ENCODE results near the gene IGSF3. TPM values are rescaled to one million over a fixed set of nuclear protein-coding genes. Genes with fewer than 3 reads are reported as not detected.

Gene IGSF3
- total RNA-seq, 2 donors from 2014 or later, result 23.2 to 30.4 TPM

GRCh38 chr1:116546354-116546977 is 121.1 kb downstream of the IGSF3 start:
- Histone ChIP-seq H3K4me1 (replicated peaks) (no peaks in the 10 kb centered on the region), H3K36me3 (no peaks in the 10 kb centered on the region), H3K9me3 (no peaks in the 10 kb centered on the region), H3K27ac (no peak overlapping the region), H3K4me3 (no peak overlapping the region), H3K27me3 (replicated peaks; ENCODE audit: insufficient read depth) (no peaks in the 10 kb centered on the region)
- DNase-seq (ENCODE audit: low spot score), result no peak
- 88% methylated on average over 4 of the region's 4 CpGs for WGBS
- TF ChIP-seq, protein P1, sequence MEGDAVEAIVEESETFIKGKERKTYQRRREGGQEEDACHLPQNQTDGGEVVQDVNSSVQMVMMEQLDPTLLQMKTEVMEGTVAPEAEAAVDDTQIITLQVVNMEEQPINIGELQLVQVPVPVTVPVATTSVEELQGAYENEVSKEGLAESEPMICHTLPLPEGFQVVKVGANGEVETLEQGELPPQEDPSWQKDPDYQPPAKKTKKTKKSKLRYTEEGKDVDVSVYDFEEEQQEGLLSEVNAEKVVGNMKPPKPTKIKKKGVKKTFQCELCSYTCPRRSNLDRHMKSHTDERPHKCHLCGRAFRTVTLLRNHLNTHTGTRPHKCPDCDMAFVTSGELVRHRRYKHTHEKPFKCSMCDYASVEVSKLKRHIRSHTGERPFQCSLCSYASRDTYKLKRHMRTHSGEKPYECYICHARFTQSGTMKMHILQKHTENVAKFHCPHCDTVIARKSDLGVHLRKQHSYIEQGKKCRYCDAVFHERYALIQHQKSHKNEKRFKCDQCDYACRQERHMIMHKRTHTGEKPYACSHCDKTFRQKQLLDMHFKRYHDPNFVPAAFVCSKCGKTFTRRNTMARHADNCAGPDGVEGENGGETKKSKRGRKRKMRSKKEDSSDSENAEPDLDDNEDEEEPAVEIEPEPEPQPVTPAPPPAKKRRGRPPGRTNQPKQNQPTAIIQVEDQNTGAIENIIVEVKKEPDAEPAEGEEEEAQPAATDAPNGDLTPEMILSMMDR (IDR thresholded peaks at IDR 0.05), result no peak
- TF ChIP-seq POLR2A (IDR thresholded peaks at IDR 0.05) (no peak), POLR2AphosphoS5 (IDR thresholded peaks at IDR 0.05) (no peak)
- intact Hi-C loops (cut with DNase I), result no loop called here

DNA sequence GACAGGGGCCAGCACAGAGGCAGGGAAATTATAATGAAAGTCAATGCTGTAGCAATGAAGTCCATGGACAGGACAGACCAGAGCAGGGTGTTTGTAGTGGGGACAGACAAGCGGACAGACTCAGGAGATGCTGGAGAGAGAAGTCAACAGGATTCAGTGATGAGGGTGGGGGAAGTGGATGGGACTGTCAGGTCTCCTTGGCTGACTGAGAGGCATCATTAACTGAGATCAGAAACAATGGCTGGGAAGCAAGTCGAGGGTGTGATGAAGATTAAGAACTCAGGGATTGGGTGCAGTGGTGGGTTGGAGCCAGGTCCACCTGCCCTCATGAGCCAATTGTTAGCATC is 122.2 kb downstream of the IGSF3 start:
- no peaks in the 10 kb centered on the region for H3K36me3 ChIP-seq
- no peak overlapping the region for H3K4me3 ChIP-seq
- H3K27ac ChIP-seq, result no peak overlapping the region
- H3K9me3 ChIP-seq, result no peaks in the 10 kb centered on the region
- TF ChIP-seq POLR2AphosphoS5 (IDR thresholded peaks at IDR 0.05) (no peak), POLR2A (IDR thresholded peaks at IDR 0.05) (no peak)
- TF ChIP-seq, protein P1 (IDR thresholded peaks at IDR 0.05), result no peak
- H3K27me3 ChIP-seq (replicated peaks; ENCODE audit: insufficient read depth), result no peaks in the 10 kb centered on the region
- WGBS, result 86% methylated on average over 2 of the region's 2 CpGs
- no peaks in the 10 kb centered on the region for H3K4me1 ChIP-seq (replicated peaks)
- intact Hi-C loops (cut with DNase I), result no loop called here
- no peak for DNase-seq (ENCODE audit: low spot score)

- Histone ChIP-seq H3K9me3 (no peaks in the 10 kb centered on the region), H3K36me3 (no peaks in the 10 kb centered on the region), H3K27me3 (replicated peaks; ENCODE audit: insufficient read depth) (no peaks in the 10 kb centered on the region), H3K4me3 (no peak overlapping the region), H3K27ac (no peak overlapping the region), H3K4me1 (replicated peaks) (no peaks in the 10 kb centered on the region)
- 89% methylated on average over 8 of the region's 8 CpGs for WGBS
- intact Hi-C loops (cut with DNase I), result no loop called here
- DNase-seq (ENCODE audit: low spot score), result no peak
- TF ChIP-seq POLR2A (IDR thresholded peaks at IDR 0.05) (no peak), POLR2AphosphoS5 (IDR thresholded peaks at IDR 0.05) (no peak)
Observed at GRCh38 chr1:116544588-116545358, 122.8 kb downstream of the IGSF3 start.

DNA sequence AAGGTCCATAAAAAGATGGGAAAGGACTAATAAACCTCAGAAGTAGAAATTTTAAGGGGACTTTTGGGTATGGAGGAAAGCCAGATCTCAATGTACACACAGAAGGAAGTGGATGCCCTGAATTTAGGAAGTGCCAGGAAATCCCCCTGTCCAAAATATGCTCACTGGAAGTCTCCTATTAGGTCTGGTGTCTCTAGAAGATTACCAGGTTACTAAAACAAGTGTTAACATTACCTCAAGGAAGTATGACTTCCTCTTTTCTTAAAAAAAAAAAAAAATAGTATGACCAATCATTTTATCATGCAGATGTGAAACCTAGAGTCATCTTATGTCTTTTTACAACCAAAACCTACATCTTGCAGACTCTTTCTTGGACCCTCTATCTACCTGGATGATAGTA is 127.4 kb downstream of the IGSF3 start:
- intact Hi-C loops (cut with DNase I), result no loop called here
- H3K27ac ChIP-seq, result no peak overlapping the region
- H3K9me3 ChIP-seq, result no peaks in the 10 kb centered on the region
- TF ChIP-seq, protein P1 (IDR thresholded peaks at IDR 0.05), result no peak
- TF ChIP-seq POLR2A (IDR thresholded peaks at IDR 0.05) (no peak), POLR2AphosphoS5 (IDR thresholded peaks at IDR 0.05) (no peak)
- no peaks in the 10 kb centered on the region for H3K36me3 ChIP-seq
- no peaks in the 10 kb centered on the region for H3K4me1 ChIP-seq (replicated peaks)
- H3K27me3 ChIP-seq (replicated peaks; ENCODE audit: insufficient read depth), result no peaks in the 10 kb centered on the region
- no peak for DNase-seq (ENCODE audit: low spot score)
- no peak overlapping the region for H3K4me3 ChIP-seq

- H3K27me3 ChIP-seq (replicated peaks; ENCODE audit: insufficient read depth), result no peaks in the 10 kb centered on the region
- 100% methylated on average over 1 of the region's 1 CpG for WGBS
- H3K4me1 ChIP-seq (replicated peaks), result no peaks in the 10 kb centered on the region
- TF ChIP-seq POLR2AphosphoS5 (IDR thresholded peaks at IDR 0.05) (no peak), POLR2A (IDR thresholded peaks at IDR 0.05) (no peak)
- TF ChIP-seq, protein P1 (IDR thresholded peaks at IDR 0.05), result no peak
- intact Hi-C loops (cut with DNase I), result no loop called here
- H3K27ac ChIP-seq, result no peak overlapping the region
- H3K4me3 ChIP-seq, result no peak overlapping the region
- no peaks in the 10 kb centered on the region for H3K9me3 ChIP-seq
- H3K36me3 ChIP-seq, result no peaks in the 10 kb centered on the region
- DNase-seq (ENCODE audit: low spot score), result no peak
Observed at GRCh38 chr1:116538544-116538943, 129.0 kb downstream of the IGSF3 start.
